ENCODE results near the gene SYTL4. TPM values are rescaled to one million over a fixed set of nuclear protein-coding genes. Genes with fewer than 3 reads are reported as not detected.
A peak's percentile ranks its signal among the peaks of the same experiment; 100 is the strongest.

The SYTL4 gene
- polyA plus RNA-seq, 3 donors from 2014 or later, result 0.70 TPM; not detected in 2

- DNase-seq, result no peak
- Mint-ChIP-seq H3K36me3 (no peaks in the 10 kb centered on the region), H3K4me3 (no peak overlapping the region), H3K9me3 (no peaks in the 10 kb centered on the region), H3K27ac (no peak overlapping the region), H3K4me1 (no peaks in the 10 kb centered on the region), H3K27me3 (ENCODE audit: low read depth in 3 of 3) (peaks cover 0 to 1% (median 0%) of the 10 kb centered on the region in 3 donors)
Observed at GRCh38 chrX:100681599-100681998, 50.3 kb downstream of the SYTL4 start.

DNA sequence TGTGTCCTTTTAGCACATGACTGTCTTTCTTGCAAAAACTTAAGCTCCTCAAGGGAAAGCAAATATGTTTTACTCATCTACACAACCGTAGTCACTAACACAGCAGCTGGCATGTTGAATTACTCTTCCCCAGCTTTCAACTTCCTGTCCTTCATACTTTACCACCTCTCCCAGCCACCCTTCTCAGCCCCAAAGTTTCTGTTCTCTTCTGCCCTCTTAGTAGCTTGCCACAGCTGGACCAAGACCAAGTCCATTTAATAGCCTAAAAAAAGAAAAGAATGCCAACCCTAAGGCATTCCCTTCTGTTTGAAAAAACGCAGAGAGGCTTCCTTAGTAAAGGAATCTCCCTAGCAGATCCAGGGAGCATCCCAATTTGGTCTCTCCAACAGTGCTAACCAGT, 51.2 kb downstream of the SYTL4 start:
- Mint-ChIP-seq H3K27ac (no peak overlapping the region), H3K4me3 (no peak overlapping the region), H3K9me3 (no peaks in the 10 kb centered on the region), H3K36me3 (no peaks in the 10 kb centered on the region), H3K4me1 (no peaks in the 10 kb centered on the region), H3K27me3 (ENCODE audit: low read depth in 3 of 3) (peaks cover 0 to 1% (median 0%) of the 10 kb centered on the region in 3 donors)
- DNase-seq, result no peak

GRCh38 chrX:100677611-100678181, 54.2 kb downstream of the SYTL4 start:
- H3K36me3 Mint-ChIP-seq, result no peaks in the 10 kb centered on the region
- peaks cover 0 to 2% (median 1%) of the 10 kb centered on the region in 3 donors for H3K27me3 Mint-ChIP-seq (ENCODE audit: low read depth in 3 of 3)
- no peak overlapping the region for H3K4me3 Mint-ChIP-seq
- DNase-seq, result no peak
- no peaks in the 10 kb centered on the region for H3K9me3 Mint-ChIP-seq
- H3K27ac Mint-ChIP-seq, result no peak overlapping the region
- H3K4me1 Mint-ChIP-seq, result no peaks in the 10 kb centered on the region

- no peak overlapping the region for H3K4me3 Mint-ChIP-seq
- H3K27me3 Mint-ChIP-seq (ENCODE audit: low read depth in 3 of 3), result peaks cover 0 to 13% (median 0%) of the 10 kb centered on the region in 3 donors
- H3K36me3 Mint-ChIP-seq, result no peaks in the 10 kb centered on the region
- H3K4me1 Mint-ChIP-seq, result no peaks in the 10 kb centered on the region
- DNase-seq, result no peak
- peak overlapping the region in 1 of 6 donors; percentile 40 for H3K27ac Mint-ChIP-seq
- H3K9me3 Mint-ChIP-seq, result no peaks in the 10 kb centered on the region
Observed at GRCh38 chrX:100674705-100675104, 57.2 kb downstream of the SYTL4 start.

- no peak overlapping the region for H3K27ac Mint-ChIP-seq
- no peaks in the 10 kb centered on the region for H3K9me3 Mint-ChIP-seq
- H3K4me1 Mint-ChIP-seq, result no peaks in the 10 kb centered on the region
- no peak overlapping the region for H3K4me3 Mint-ChIP-seq
- peaks cover 0 to 13% (median 0%) of the 10 kb centered on the region in 3 donors for H3K27me3 Mint-ChIP-seq (ENCODE audit: low read depth in 3 of 3)
- no peak for DNase-seq
- no peaks in the 10 kb centered on the region for H3K36me3 Mint-ChIP-seq
Observed at GRCh38 chrX:100673397-100673953, 58.4 kb downstream of the SYTL4 start.

GRCh38 chrX:100672966-100673365, 59.0 kb downstream of the SYTL4 start:
- H3K36me3 Mint-ChIP-seq, result no peaks in the 10 kb centered on the region
- DNase-seq, result no peak
- no peak overlapping the region for H3K27ac Mint-ChIP-seq
- H3K9me3 Mint-ChIP-seq, result no peaks in the 10 kb centered on the region
- no peak overlapping the region for H3K4me3 Mint-ChIP-seq
- peaks cover 0 to 13% (median 1%) of the 10 kb centered on the region in 3 donors for H3K27me3 Mint-ChIP-seq (ENCODE audit: low read depth in 3 of 3)
- no peaks in the 10 kb centered on the region for H3K4me1 Mint-ChIP-seq

GRCh38 chrX:100663642-100664041, 68.3 kb downstream of the SYTL4 start:
- peaks cover 3 to 9% (median 8%) of the 10 kb centered on the region in 3 donors for H3K27me3 Mint-ChIP-seq (ENCODE audit: low read depth in 3 of 3)
- no peak overlapping the region for H3K4me3 Mint-ChIP-seq
- H3K27ac Mint-ChIP-seq, result no peak overlapping the region
- no peaks in the 10 kb centered on the region for H3K36me3 Mint-ChIP-seq
- no peak for DNase-seq
- no peaks in the 10 kb centered on the region for H3K9me3 Mint-ChIP-seq
- H3K4me1 Mint-ChIP-seq, result no peaks in the 10 kb centered on the region

DNA sequence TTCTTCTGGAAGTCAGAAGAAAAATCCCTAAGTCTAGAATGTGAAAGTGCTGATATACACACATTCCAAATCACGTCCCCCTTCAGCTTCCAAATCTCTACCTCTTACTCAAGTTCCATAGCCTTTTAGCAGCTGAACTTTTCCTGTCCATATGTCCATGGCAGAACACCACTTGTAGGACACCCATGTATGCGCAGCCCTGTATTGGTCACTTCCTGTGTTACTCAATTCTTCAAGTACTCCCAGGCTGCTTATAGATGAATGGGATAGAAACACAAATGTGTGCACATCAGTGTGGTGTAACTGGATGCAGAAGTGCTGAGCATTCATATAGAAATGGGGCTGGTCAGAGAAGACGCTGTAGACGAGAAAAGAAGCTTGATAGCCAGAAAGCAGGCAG, 69.1 kb downstream of the SYTL4 start:
- DNase-seq, result no peak
- Mint-ChIP-seq H3K36me3 (no peaks in the 10 kb centered on the region), H3K4me1 (no peaks in the 10 kb centered on the region), H3K27me3 (ENCODE audit: low read depth in 3 of 3) (peaks cover 2 to 11% (median 8%) of the 10 kb centered on the region in 3 donors), H3K9me3 (no peaks in the 10 kb centered on the region), H3K4me3 (no peak overlapping the region), H3K27ac (no peak overlapping the region)

DNA sequence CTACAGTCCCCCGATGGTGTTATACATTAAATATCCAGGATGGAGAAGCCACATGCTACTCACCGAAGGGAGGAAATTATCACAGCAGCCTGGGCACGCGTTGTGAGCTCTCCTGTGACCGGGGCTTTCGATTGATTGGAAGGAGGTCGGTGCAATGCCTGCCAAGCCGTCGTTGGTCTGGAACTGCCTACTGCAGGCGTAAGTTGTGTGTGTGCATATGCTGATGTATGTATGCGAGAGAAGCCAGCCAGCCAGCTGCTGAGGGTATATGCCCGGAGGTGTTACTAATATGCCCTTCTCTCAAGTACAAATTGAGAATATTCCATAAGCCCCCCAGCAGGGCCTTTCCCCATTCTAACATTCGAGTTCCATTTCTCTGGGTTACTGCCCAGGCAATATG, 69.8 kb downstream of the SYTL4 start:
- H3K9me3 Mint-ChIP-seq, result no peaks in the 10 kb centered on the region

DNA sequence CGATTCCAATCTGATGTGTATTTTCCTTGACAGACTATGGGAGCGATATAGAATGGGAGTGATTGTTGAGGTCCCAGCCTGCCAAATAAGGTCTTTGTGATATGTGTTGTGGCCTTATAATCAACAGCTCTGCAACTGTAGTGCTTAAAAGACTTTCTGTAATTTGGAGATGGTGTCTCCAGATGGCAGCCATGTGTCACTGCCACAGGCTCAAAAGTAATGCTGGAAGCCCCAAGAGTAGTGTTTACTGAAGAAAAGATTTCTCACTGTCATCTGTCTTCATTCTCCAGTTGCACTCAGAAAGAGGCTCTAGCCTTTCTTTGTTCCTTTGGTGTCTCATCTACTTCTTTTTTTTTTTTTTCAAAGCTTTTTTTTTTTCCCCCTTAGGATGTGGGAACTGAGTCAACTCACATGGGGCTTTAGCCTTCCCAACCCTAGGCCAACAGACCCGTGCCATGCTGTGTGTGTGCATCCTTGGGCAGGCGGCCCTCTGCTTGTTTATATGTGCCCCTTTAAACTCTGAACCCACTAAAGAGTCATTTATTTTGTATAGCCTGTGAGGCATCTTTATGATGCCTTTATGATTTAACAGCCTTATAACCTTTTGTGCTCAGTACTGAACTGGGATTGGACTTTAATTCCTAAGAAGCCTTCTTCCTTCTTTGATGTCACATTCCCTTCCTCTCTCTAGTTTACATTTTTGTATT, 72.3 kb downstream of the SYTL4 start:
- DNase-seq, result no peak
- Mint-ChIP-seq H3K4me1 (no peaks in the 10 kb centered on the region), H3K9me3 (no peaks in the 10 kb centered on the region), H3K36me3 (no peaks in the 10 kb centered on the region), H3K27ac (no peak overlapping the region), H3K27me3 (ENCODE audit: low read depth in 3 of 3) (peaks cover 2 to 11% (median 9%) of the 10 kb centered on the region in 3 donors), H3K4me3 (no peak overlapping the region)

More for the DNA sequence above, 69.8 kb downstream of the SYTL4 start:
- no peak for DNase-seq
- H3K36me3 Mint-ChIP-seq, result no peaks in the 10 kb centered on the region
- H3K27me3 Mint-ChIP-seq (ENCODE audit: low read depth in 3 of 3), result peaks cover 2 to 13% (median 7%) of the 10 kb centered on the region in 3 donors
- no peak overlapping the region for H3K27ac Mint-ChIP-seq
- no peaks in the 10 kb centered on the region for H3K4me1 Mint-ChIP-seq
- H3K4me3 Mint-ChIP-seq, result no peak overlapping the region

- Mint-ChIP-seq H3K9me3 (no peaks in the 10 kb centered on the region), H3K36me3 (no peaks in the 10 kb centered on the region), H3K4me3 (no peak overlapping the region), H3K27me3 (ENCODE audit: low read depth in 3 of 3) (peaks cover 2 to 11% (median 9%) of the 10 kb centered on the region in 3 donors), H3K4me1 (no peaks in the 10 kb centered on the region), H3K27ac (no peak overlapping the region)
- no peak for DNase-seq
Observed at GRCh38 chrX:100658941-100659381, 73.0 kb downstream of the SYTL4 start.

DNA sequence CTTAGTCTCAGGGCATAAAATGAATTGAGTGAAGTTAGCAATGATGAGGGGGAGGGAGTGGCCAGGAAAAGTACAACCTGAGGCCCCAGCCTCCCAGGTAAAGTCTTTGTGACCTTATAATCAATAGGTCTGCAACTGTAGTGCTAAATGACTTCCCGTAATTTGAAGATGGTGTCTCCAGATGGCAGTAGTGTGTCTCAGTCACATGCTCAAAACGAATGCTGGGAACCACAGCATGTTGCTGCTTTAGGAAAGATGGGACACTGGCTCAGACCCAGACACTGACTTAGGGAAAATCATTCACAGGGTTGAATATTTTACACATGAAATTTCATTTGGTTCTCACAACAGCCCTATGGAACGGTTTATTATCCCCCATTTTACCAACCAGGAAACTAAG, 77.7 kb downstream of the SYTL4 start:
- no peak for DNase-seq
- H3K4me3 Mint-ChIP-seq, result no peak overlapping the region
- H3K9me3 Mint-ChIP-seq, result no peaks in the 10 kb centered on the region
- no peaks in the 10 kb centered on the region for H3K4me1 Mint-ChIP-seq
- H3K36me3 Mint-ChIP-seq, result no peaks in the 10 kb centered on the region
- peaks cover 4 to 15% (median 5%) of the 10 kb centered on the region in 3 donors for H3K27me3 Mint-ChIP-seq (ENCODE audit: low read depth in 3 of 3)
- H3K27ac Mint-ChIP-seq, result no peak overlapping the region

DNA sequence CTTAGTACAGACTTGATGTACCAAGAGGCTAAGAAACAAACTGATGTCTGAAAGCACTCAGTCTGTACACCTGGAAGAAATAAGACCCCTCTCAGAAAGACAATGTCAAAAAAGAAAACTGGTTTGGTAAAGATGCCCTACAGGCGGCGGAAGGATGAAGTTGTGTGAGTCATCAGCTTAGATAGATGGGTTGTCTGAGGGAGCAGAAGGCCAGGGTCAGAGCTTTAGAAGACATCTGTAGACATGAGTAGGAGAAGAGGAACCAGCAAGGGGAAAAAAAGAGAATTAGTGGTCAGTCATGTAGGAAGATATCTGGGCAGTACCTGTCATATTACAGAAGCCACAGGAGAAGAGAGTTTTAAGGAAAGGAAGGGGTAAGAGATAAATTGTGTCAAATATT, 79.7 kb downstream of the SYTL4 start:
- Mint-ChIP-seq H3K36me3 (no peaks in the 10 kb centered on the region), H3K27ac (no peak overlapping the region), H3K9me3 (no peaks in the 10 kb centered on the region), H3K27me3 (ENCODE audit: low read depth in 3 of 3) (peaks cover 2 to 10% (median 4%) of the 10 kb centered on the region in 3 donors), H3K4me3 (no peak overlapping the region), H3K4me1 (no peaks in the 10 kb centered on the region)
- DNase-seq, result no peak

DNA sequence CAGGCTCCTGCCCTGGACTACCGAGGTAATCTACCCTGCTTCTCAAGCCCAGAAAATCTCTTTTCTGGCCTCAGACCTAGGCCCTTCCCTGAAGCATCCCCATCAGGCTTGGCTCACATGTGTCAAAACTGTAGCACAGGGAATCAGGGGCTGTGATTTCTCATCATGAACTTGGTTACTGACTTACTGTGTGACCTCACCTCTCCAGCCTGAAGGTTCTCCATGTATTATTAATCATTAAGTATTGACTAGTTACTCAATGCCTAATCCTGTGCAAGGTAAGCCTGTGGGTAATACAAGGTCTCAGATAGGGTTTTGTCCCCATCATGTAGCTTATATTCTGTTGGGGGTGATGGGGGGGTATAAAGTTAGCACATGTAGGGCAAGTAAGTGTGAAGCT, 81.1 kb downstream of the SYTL4 start:
- Mint-ChIP-seq H3K4me1 (no peaks in the 10 kb centered on the region), H3K27ac (no peak overlapping the region), H3K36me3 (no peaks in the 10 kb centered on the region), H3K4me3 (no peak overlapping the region), H3K9me3 (no peaks in the 10 kb centered on the region), H3K27me3 (ENCODE audit: low read depth in 3 of 3) (peaks cover 0 to 13% (median 4%) of the 10 kb centered on the region in 3 donors)
- DNase-seq, result no peak

All from immature natural killer cell (primary cell).